Measurements from ENCODE around the gene IFITM5.

The IFITM5 gene

GRCh38 chr11:293852-294661, 5.3 kb downstream of the IFITM5 start:
- DNase-seq: peak; percentile 10

- DNase-seq: peak; percentile 8
Measured at GRCh38 chr11:293271-293851, 6.0 kb downstream of the IFITM5 start.

- DNase-seq: peak; percentile 9
Measured at GRCh38 chr11:292211-293121, 6.9 kb downstream of the IFITM5 start.

- peak; percentile 14 for DNase-seq
Measured at GRCh38 chr11:291281-292210, 7.8 kb downstream of the IFITM5 start.

GRCh38 chr11:290621-291231, 8.6 kb downstream of the IFITM5 start:
- peak; percentile 10 for DNase-seq

- no peak for DNase-seq
Measured at GRCh38 chr11:289712-290620, 9.4 kb downstream of the IFITM5 start.

GRCh38 chr11:289398-289711, 10.0 kb downstream of the IFITM5 start:
- no peak for DNase-seq

- DNase-seq: no peak
Measured at GRCh38 chr11:288478-289397, 10.6 kb downstream of the IFITM5 start, which contains the start of gene PGGHG. PGGHG (plus strand) TSS chr11:289126; CDS start chr11:289817, 691 bp downstream.

- peak; percentile 60 for DNase-seq
Measured at GRCh38 chr11:287821-288477, 11.4 kb downstream of the IFITM5 start.

GRCh38 chr11:286977-287820, 12.1 kb downstream of the IFITM5 start:
- peak; percentile 43 for DNase-seq

- no peak for DNase-seq
Measured at GRCh38 chr11:285894-286220, 13.5 kb downstream of the IFITM5 start.

- no peak for DNase-seq
Measured at GRCh38 chr11:285021-285893, 14.1 kb downstream of the IFITM5 start.

- DNase-seq: no peak
Measured at GRCh38 chr11:284105-285020, 15.0 kb downstream of the IFITM5 start.

- no peak for DNase-seq
Measured at GRCh38 chr11:283405-284104, 15.8 kb downstream of the IFITM5 start.

- no peak for DNase-seq
Measured at GRCh38 chr11:282630-283360, 16.5 kb downstream of the IFITM5 start.

Measured in activated naive CD4-positive, alpha-beta T cell treated with anti-CD3 and anti-CD28 coated beads, Interleukin-2, amount 50 U/mL, for 16 hours (primary cell).